DND-41 (cell line): ENCODE measurements around the gene CENPC.

Experiments
- ATAC-seq: fragments of 200-7000 bp; cut with Tn5 transposase; 3 replicates; pipeline ENCODE4 v1.9.1; 2021; ENCODE audit warnings: low read depth; ENCODE audit not compliant: insufficient read depth
- DNase-seq: peaks from one replicate; pipeline ENCODE4 v3.0.0-alpha.2; 2020
- H2AFZ ChIP-seq: 2 replicates; pipeline ENCODE4 v1.6.0; 2012; ENCODE audit warnings: low read depth, low read length
- H3K27ac ChIP-seq: 2 replicates; pipeline ENCODE4 v1.5.1; 2012; ENCODE audit warnings: low read length, inconsistent platforms
- H3K27me3 ChIP-seq: fragments of 200-600 bp; sonication (generic); 2 replicates; pipeline ENCODE4 v1.6.0; 2012; ENCODE audit warnings: low read length, mild to moderate bottlenecking, inconsistent platforms; ENCODE audit not compliant: insufficient read depth, poor library complexity
- H3K36me3 ChIP-seq: 2 replicates; pipeline ENCODE4 v1.5.1; 2012; ENCODE audit warnings: low read length, inconsistent platforms; ENCODE audit not compliant: insufficient read depth
- H3K4me1 ChIP-seq: 2 replicates; pipeline ENCODE4 v1.5.1; 2012; ENCODE audit warnings: mild to moderate bottlenecking, low read length; ENCODE audit not compliant: insufficient read depth
- H3K4me2 ChIP-seq: 2 replicates; pipeline ENCODE4 v1.6.0; 2012; ENCODE audit warnings: mild to moderate bottlenecking, moderate library complexity, low read length, inconsistent platforms; ENCODE audit not compliant: insufficient read depth
- H3K4me3 ChIP-seq, 2 experiments: fragments of 200-600 bp in 1 of 2; shearing (Covaris generic) in 1 of 2; 2 replicates each; pipeline ENCODE4 v1.5.1; 2012 to 2016; ENCODE audit warnings: inconsistent platforms in 2 of 2, low read length in 2 of 2, mild to moderate bottlenecking in 2 of 2, low read depth in 1 of 2, moderate library complexity in 1 of 2
- H3K79me2 ChIP-seq: 2 replicates; pipeline ENCODE4 v1.6.0; 2012; ENCODE audit warnings: low read length, inconsistent platforms; ENCODE audit not compliant: insufficient read depth
- H3K9ac ChIP-seq: 2 replicates; pipeline ENCODE4 v1.6.0; 2012; ENCODE audit warnings: low read depth, mild to moderate bottlenecking, inconsistent platforms, low read length, moderate library complexity
- H3K9me3 ChIP-seq: 2 replicates; pipeline ENCODE4 v1.5.1; 2012; ENCODE audit warnings: low read length, moderate library complexity, mild to moderate bottlenecking, inconsistent platforms; ENCODE audit not compliant: insufficient read depth, severe bottlenecking
- H4K20me1 ChIP-seq: 2 replicates; pipeline ENCODE4 v1.6.0; 2012; ENCODE audit warnings: low read length; ENCODE audit not compliant: insufficient read depth
- EZH2 ChIP-seq: IDR thresholded peaks from 3 replicates; pipeline ENCODE4 v1.6.1; 2012; ENCODE audit warnings: borderline replicate concordance, low read depth, mild to moderate bottlenecking, moderate library complexity, low read length, inconsistent platforms; ENCODE audit not compliant: severe bottlenecking
- TF ChIP-seq, protein P1 (sequence below): IDR thresholded peaks from 2 replicates; pipeline ENCODE4 v1.5.1; 2012; ENCODE audit warnings: borderline replicate concordance, low read length, moderate library complexity, mild to moderate bottlenecking; ENCODE audit not compliant: poor library complexity, severe bottlenecking; ENCODE audit errors: extremely low read depth

CENPC gene

GRCh38 chr4:67437974-67438713 is 107.2 kb downstream of the CENPC start:
- TF ChIP-seq EZH2: no peak
- TF ChIP-seq, protein P1, sequence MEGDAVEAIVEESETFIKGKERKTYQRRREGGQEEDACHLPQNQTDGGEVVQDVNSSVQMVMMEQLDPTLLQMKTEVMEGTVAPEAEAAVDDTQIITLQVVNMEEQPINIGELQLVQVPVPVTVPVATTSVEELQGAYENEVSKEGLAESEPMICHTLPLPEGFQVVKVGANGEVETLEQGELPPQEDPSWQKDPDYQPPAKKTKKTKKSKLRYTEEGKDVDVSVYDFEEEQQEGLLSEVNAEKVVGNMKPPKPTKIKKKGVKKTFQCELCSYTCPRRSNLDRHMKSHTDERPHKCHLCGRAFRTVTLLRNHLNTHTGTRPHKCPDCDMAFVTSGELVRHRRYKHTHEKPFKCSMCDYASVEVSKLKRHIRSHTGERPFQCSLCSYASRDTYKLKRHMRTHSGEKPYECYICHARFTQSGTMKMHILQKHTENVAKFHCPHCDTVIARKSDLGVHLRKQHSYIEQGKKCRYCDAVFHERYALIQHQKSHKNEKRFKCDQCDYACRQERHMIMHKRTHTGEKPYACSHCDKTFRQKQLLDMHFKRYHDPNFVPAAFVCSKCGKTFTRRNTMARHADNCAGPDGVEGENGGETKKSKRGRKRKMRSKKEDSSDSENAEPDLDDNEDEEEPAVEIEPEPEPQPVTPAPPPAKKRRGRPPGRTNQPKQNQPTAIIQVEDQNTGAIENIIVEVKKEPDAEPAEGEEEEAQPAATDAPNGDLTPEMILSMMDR: no peak
- Histone ChIP-seq H3K4me2 (no peak overlapping the region), H3K9me3 (no peaks in the 10 kb centered on the region), H3K27me3 (no peaks in the 10 kb centered on the region), H3K36me3 (peaks cover 4% of the 10 kb centered on the region; the same call in 1 of the 2 replicates), H2AFZ (no peak overlapping the region), H3K9ac (no peak overlapping the region), H3K79me2 (no peaks in the 10 kb centered on the region), H3K4me3 (no peak overlapping the region), H4K20me1 (no peaks in the 10 kb centered on the region), H3K4me1 (peaks cover 12% of the 10 kb centered on the region; the same call in 1 of the 2 replicates), H3K27ac (no peak overlapping the region; the same call in 1 of the 2 replicates)
- no peak for ATAC-seq
- no peak for DNase-seq

DNA sequence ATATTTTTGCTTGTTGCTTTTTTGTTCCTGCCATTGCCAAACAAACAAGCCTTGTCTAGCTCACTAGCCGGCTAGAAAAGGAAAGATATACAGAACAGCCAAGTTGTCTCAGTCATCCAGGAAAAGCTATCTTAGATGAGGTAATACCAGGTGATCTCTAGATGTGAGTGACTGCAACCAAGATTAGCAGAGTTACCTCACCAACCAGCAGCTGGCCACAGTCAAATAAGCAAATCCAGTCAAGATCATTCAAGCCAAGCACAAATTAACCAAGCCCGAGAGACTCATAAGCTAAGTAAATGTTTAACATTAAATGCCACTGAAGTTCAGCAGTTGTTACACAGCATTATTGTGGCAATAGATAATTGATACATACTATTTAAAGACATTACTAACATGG is 108.6 kb downstream of the CENPC start:
- no peaks in the 10 kb centered on the region for H3K36me3 ChIP-seq
- peaks cover 12% of the 10 kb centered on the region; the same call in 1 of the 2 replicates for H3K4me1 ChIP-seq
- no peak overlapping the region for H3K4me2 ChIP-seq
- no peaks in the 10 kb centered on the region for H3K79me2 ChIP-seq
- no peaks in the 10 kb centered on the region for H3K9me3 ChIP-seq
- no peak overlapping the region for H3K9ac ChIP-seq
- ATAC-seq (no peak), DNase-seq (no peak)
- H3K4me3 ChIP-seq: no peak overlapping the region
- no peak overlapping the region for H3K27ac ChIP-seq
- no peak for TF ChIP-seq EZH2
- TF ChIP-seq, protein P1: no peak
- no peaks in the 10 kb centered on the region for H4K20me1 ChIP-seq
- H3K27me3 ChIP-seq: no peaks in the 10 kb centered on the region
- no peak overlapping the region for H2AFZ ChIP-seq

- H3K79me2 ChIP-seq: no peaks in the 10 kb centered on the region
- H3K36me3 ChIP-seq: no peaks in the 10 kb centered on the region
- no peak overlapping the region for H3K4me3 ChIP-seq
- H3K27me3 ChIP-seq: no peaks in the 10 kb centered on the region
- TF ChIP-seq EZH2: no peak
- TF ChIP-seq, protein P1: no peak
- no peaks in the 10 kb centered on the region for H3K9me3 ChIP-seq
- no peaks in the 10 kb centered on the region for H4K20me1 ChIP-seq
- peaks cover 32% of the 10 kb centered on the region for H3K4me1 ChIP-seq
- DNase-seq (no peak), ATAC-seq (no peak)
- no peak overlapping the region for H3K9ac ChIP-seq
- H3K27ac ChIP-seq: peak overlapping the region; percentile 96; the same call in 1 of the 2 replicates
- no peak overlapping the region for H3K4me2 ChIP-seq
- H2AFZ ChIP-seq: no peak overlapping the region
These were observed 114.3 kb downstream of the CENPC start for GRCh38 chr4:67430989-67431388.
